Gastroesophageal sphincter (tissue), 3 donors: ENCODE results near the gene SPDYE5.

Source experiments
- POLR2A ChIP-seq, 2 donors: fragments of 450-650 bp; IDR thresholded peaks; one replicate each; pipeline ENCODE4 v1.6.1; 2017; ENCODE audit warnings: antibody characterized with exemption in 2 of 2, mild to moderate bottlenecking in 2 of 2, moderate library complexity in 1 of 2
- POLR2AphosphoS5 ChIP-seq: sonication (generic); formaldehyde crosslinking; IDR thresholded peaks from one replicate; pipeline ENCODE4 v1.6.1; 2017; ENCODE audit warnings: antibody characterized with exemption
- TF ChIP-seq, protein P1 (sequence below), 4 experiments: fragments of 200-600 bp in 2 of 4; fragments of 450-650 bp in 2 of 4; sonication (generic) in 1 of 4; IDR thresholded peaks; one replicate each; pipeline ENCODE4 v1.5.1; 2017 to 2019; ENCODE audit warnings: antibody characterized with exemption in 4 of 4, mild to moderate bottlenecking in 2 of 4, moderate library complexity in 2 of 4

DNA sequence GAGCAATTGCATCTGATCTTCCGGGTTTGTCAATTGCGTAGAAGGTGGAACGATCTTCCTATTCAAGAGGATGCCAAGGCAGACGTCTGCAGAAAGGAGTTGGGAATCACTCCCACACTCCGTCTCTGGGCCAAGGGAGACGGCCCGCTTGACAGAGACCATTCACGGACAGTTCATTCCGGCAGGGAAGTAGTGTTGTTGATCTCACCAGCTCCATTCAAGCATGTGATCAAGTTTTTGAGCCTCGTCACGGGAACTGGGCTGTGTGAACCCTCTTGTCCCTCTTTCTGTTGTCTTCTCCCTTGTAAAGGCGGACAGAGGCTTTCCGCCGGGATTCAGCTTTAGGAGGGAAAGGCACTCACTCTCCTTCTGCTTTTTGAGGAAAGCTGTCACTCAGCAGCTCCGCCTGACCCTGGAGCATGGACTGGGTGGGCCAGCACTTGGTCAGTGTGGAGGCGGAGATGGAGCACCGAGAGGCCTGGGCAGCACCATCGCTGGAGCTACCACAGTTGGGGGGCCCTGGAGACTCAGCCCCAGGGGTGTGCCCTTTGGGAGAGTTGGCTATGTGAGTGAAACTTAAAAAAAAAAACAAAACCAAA is 44.9 kb downstream of the SPDYE5 start:
- TF ChIP-seq, protein P1, sequence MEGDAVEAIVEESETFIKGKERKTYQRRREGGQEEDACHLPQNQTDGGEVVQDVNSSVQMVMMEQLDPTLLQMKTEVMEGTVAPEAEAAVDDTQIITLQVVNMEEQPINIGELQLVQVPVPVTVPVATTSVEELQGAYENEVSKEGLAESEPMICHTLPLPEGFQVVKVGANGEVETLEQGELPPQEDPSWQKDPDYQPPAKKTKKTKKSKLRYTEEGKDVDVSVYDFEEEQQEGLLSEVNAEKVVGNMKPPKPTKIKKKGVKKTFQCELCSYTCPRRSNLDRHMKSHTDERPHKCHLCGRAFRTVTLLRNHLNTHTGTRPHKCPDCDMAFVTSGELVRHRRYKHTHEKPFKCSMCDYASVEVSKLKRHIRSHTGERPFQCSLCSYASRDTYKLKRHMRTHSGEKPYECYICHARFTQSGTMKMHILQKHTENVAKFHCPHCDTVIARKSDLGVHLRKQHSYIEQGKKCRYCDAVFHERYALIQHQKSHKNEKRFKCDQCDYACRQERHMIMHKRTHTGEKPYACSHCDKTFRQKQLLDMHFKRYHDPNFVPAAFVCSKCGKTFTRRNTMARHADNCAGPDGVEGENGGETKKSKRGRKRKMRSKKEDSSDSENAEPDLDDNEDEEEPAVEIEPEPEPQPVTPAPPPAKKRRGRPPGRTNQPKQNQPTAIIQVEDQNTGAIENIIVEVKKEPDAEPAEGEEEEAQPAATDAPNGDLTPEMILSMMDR (IDR thresholded peaks at IDR 0.05) = no peak
- TF ChIP-seq POLR2A (IDR thresholded peaks at IDR 0.05) (no peak), POLR2AphosphoS5 (no peak)
